AG09309 (cell line): Measurements from ENCODE around the gene PCDHGA5.
A peak's percentile ranks its signal among the peaks of the same experiment; 100 is the strongest.

ENCODE experiments used
- DNase-seq: peaks from one replicate; pipeline ENCODE4 v3.0.0-alpha.2; 2010; ENCODE audit warnings: low read depth
- H3K4me3 ChIP-seq: 2 replicates; pipeline ENCODE4 v1.5.1; 2011; ENCODE audit warnings: mild to moderate bottlenecking, low read depth, low read length, moderate library complexity; ENCODE audit not compliant: control insufficient read depth
- TF ChIP-seq, protein P1 (sequence below): IDR thresholded peaks from 2 replicates; pipeline ENCODE4 v1.5.1; 2011; ENCODE audit warnings: mild to moderate bottlenecking, low read depth, low read length, inconsistent platforms; ENCODE audit not compliant: insufficient read depth, control insufficient read depth; ENCODE audit errors: missing control alignments

Gene PCDHGA5

DNA sequence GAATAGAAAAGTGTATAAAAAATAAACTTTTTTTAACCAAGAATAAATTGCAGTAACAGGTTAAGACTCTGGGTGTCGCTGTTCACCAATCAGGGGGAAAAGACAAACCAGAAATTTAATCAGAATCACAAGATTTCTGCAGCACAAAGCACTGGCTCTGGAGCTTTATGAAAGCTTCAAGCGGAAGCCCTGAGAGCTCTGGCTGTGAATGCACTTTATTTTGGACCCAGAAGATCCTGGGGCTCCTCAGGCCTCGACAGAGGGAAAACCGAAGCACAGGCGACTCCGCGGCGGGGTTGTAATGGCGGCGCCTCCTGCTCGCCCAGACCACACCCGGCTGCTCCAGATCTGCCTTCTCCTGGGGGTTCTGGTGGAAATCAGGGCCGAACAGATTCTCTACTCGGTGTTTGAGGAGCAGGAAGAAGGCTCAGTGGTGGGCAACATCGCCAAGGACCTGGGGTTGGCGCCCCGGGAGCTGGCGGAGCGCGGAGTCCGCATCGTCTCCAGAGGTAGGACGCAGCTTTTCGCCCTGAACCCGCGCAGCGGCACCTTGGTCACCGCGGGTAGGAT, 9.0 kb upstream of the PCDHGA5 start, which contains the start of gene PCDHGA4:
Gene PCDHGA4 (plus strand): TSS at position 122 of the 570 bp plus-strand sequence. CDS start 87 bp downstream, at position 209.
- TF ChIP-seq, protein P1, sequence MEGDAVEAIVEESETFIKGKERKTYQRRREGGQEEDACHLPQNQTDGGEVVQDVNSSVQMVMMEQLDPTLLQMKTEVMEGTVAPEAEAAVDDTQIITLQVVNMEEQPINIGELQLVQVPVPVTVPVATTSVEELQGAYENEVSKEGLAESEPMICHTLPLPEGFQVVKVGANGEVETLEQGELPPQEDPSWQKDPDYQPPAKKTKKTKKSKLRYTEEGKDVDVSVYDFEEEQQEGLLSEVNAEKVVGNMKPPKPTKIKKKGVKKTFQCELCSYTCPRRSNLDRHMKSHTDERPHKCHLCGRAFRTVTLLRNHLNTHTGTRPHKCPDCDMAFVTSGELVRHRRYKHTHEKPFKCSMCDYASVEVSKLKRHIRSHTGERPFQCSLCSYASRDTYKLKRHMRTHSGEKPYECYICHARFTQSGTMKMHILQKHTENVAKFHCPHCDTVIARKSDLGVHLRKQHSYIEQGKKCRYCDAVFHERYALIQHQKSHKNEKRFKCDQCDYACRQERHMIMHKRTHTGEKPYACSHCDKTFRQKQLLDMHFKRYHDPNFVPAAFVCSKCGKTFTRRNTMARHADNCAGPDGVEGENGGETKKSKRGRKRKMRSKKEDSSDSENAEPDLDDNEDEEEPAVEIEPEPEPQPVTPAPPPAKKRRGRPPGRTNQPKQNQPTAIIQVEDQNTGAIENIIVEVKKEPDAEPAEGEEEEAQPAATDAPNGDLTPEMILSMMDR = peak; percentile 50
- DNase-seq = no peak
- peak within 1 kb of the TSS; percentile 37 for H3K4me3 ChIP-seq

DNA sequence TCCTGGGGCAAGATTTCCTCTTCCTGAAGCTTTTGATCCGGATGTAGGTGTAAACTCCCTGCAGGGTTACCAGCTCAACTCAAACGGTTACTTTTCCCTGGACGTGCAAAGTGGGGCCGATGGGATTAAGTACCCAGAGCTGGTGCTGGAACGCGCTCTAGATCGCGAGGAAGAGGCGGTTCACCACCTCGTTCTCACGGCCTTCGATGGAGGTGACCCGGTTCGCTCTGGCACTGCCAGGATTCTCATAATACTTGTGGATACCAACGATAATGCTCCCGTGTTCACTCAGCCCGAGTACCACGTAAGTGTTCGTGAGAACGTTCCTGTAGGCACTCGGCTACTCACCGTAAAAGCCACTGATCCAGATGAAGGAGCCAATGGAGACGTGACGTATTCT, 8.3 kb upstream of the PCDHGA5 start:
- DNase-seq = no peak
- TF ChIP-seq, protein P1 = no peak
- peak overlapping the region; percentile 37 for H3K4me3 ChIP-seq

DNA sequence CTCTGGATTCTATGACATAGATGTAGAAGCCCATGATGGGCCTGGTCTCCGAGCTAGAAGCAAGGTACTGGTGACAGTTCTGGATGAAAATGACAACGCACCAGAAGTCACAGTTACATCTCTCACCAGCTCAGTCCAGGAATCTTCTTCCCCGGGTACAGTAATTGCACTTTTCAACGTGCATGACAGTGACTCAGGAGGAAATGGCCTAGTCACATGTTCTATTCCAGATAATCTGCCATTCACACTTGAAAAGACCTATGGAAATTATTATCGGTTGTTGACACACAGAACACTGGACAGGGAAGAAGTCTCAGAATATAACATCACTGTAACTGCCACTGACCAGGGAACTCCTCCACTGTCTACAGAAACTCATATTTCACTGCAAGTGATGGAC, 7.8 kb upstream of the PCDHGA5 start:
- no peak overlapping the region for H3K4me3 ChIP-seq
- TF ChIP-seq, protein P1 = no peak
- DNase-seq = no peak

DNA sequence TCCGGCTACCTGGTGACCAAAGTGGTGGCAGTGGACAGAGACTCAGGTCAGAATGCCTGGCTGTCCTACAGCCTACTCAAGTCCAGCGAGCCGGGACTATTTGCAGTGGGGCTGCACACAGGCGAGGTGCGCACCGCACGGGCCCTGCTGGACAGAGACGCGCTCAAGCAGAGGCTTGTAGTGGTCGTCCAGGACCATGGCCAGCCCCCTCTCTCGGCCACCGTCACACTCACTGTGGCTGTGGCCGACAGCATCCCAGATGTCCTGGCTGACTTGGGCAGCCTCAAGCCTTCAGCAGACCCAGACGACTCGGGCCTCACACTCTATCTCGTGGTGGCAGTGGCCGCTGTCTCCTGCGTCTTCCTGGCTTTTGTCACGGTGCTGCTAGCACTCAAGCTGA, 7.0 kb upstream of the PCDHGA5 start:
- no peak overlapping the region for H3K4me3 ChIP-seq
- TF ChIP-seq, protein P1 = no peak
- DNase-seq = no peak

DNA sequence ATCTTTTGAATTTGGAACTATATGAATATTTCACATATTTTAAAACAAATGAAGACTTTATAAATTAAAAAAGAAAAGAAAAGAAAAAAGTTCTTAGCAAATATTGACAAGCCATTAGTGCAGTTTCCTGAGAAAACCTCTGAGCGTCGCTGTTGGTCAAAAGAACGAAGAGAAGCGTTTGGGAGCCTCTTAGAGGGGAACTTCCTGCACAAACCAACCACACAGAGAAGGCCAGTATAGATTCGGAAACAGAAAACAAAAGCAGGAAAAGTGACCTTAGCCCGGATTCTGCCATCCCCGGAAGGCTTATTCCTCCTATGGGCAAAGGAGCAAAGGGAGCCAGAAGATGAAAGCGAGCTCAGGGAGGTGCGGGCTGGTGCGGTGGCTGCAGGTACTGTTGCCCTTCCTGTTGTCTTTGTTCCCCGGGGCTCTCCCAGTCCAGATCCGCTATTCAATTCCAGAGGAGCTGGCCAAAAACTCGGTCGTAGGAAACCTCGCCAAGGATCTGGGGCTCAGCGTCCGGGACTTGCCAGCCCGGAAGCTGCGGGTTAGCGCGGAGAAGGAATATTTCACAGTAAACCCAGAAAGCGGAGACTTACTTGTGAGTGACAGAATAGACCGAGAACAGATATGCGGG, 4.1 kb upstream of the PCDHGA5 start, which contains the start of gene PCDHGB2:
Gene PCDHGB2 (plus strand): TSS at position 205 of the 637 bp plus-strand sequence. CDS start 142 bp downstream, at position 347.
- peak within 1 kb of the TSS; percentile 59 for H3K4me3 ChIP-seq
- TF ChIP-seq, protein P1 = peak; percentile 59
- DNase-seq = no peak

DNA sequence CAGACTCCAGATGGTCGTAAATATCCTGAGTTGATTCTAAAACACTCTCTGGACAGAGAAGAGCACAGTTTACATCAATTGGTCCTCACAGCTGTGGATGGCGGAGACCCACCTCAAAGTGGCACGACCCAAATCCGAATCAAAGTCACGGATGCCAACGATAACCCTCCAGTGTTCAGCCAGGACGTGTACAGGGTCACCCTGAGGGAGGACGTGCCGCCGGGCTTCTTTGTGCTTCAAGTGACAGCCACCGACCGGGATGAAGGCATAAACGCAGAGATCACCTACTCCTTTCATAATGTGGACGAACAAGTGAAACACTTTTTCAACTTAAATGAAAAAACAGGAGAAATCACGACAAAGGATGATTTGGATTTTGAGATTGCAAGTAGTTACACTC, 3.3 kb upstream of the PCDHGA5 start:
- TF ChIP-seq, protein P1 = no peak
- H3K4me3 ChIP-seq = peak overlapping the region; percentile 59; the same call in 1 of the 2 replicates

More for the DNA sequence above, 3.3 kb upstream of the PCDHGA5 start:
- no peak for DNase-seq
